Cerebellar cortex (tissue), 1 donor: ENCODE data around the gene SLC22A16.
A peak's percentile ranks its signal among the peaks of the same experiment; 100 is the strongest.
"Not testable (repeated sequence)": the region's sequence is repeated elsewhere in the genome, so short reads cannot be mapped to it uniquely, and the experiment has no call there.

ENCODE experiments used
- DNase-seq: peaks from one replicate; pipeline ENCODE4 v3.0.0-alpha.2; 2015; ENCODE audit warnings: low spot score

SLC22A16 gene

GRCh38 chr6:110491299-110491643, 14.9 kb upstream of the SLC22A16 start:
- no peak for DNase-seq

- DNase-seq = no peak
Observed at GRCh38 chr6:110490110-110490509, 13.7 kb upstream of the SLC22A16 start.

GRCh38 chr6:110488606-110489190, 12.3 kb upstream of the SLC22A16 start:
- DNase-seq = no peak

- not testable (repeated sequence) for DNase-seq
Observed at GRCh38 chr6:110487968-110488381, 11.6 kb upstream of the SLC22A16 start.

GRCh38 chr6:110486756-110487155, 10.3 kb upstream of the SLC22A16 start:
- DNase-seq = no peak

- no peak for DNase-seq
Observed at GRCh38 chr6:110485491-110485890, 9.1 kb upstream of the SLC22A16 start.

- no peak for DNase-seq
Observed at GRCh38 chr6:110484321-110484720, 7.9 kb upstream of the SLC22A16 start.

GRCh38 chr6:110482774-110483400, 6.5 kb upstream of the SLC22A16 start:
- DNase-seq = no peak

GRCh38 chr6:110481081-110481480, 4.7 kb upstream of the SLC22A16 start:
- DNase-seq = no peak

- no peak for DNase-seq
Observed at GRCh38 chr6:110475066-110475653, 1.3 kb downstream of the SLC22A16 start.

GRCh38 chr6:110474500-110474899, 1.9 kb downstream of the SLC22A16 start:
- DNase-seq = no peak

- no peak for DNase-seq
Observed at GRCh38 chr6:110472739-110473138, 3.7 kb downstream of the SLC22A16 start.

- DNase-seq = no peak
Observed at GRCh38 chr6:110471726-110472365, 4.6 kb downstream of the SLC22A16 start.

- DNase-seq = no peak
Observed at GRCh38 chr6:110468731-110469130, 7.7 kb downstream of the SLC22A16 start.

- DNase-seq = no peak
Observed at GRCh38 chr6:110467566-110468140, 8.8 kb downstream of the SLC22A16 start.

GRCh38 chr6:110462884-110463481, 13.4 kb downstream of the SLC22A16 start:
- DNase-seq = no peak

- DNase-seq = no peak
Observed at GRCh38 chr6:110461376-110461775, 15.0 kb downstream of the SLC22A16 start.

GRCh38 chr6:110459137-110459536, 17.3 kb downstream of the SLC22A16 start:
- no peak for DNase-seq

GRCh38 chr6:110458476-110458875, 17.9 kb downstream of the SLC22A16 start:
- no peak for DNase-seq

GRCh38 chr6:110457567-110458175, 18.7 kb downstream of the SLC22A16 start:
- peak; percentile 10 for DNase-seq

- DNase-seq = no peak
Observed at GRCh38 chr6:110456694-110457093, 19.7 kb downstream of the SLC22A16 start.

- DNase-seq = no peak
Observed at GRCh38 chr6:110449541-110449895, 26.9 kb downstream of the SLC22A16 start.
